HUDEP-2 (cell line): ENCODE data around the gene AQP5.
"Not testable (repeated sequence)": the region's sequence is repeated elsewhere in the genome, so short reads cannot be mapped to it uniquely, and the experiment has no call there.

Source experiments
- DNase-seq, 76 experiments: peaks; one replicate each; lab custom pipeline; 2025; ENCODE audit not compliant: unreplicated experiment in 76 of 76; lab: John Stamatoyannopoulos, UW

AQP5 gene

DNA sequence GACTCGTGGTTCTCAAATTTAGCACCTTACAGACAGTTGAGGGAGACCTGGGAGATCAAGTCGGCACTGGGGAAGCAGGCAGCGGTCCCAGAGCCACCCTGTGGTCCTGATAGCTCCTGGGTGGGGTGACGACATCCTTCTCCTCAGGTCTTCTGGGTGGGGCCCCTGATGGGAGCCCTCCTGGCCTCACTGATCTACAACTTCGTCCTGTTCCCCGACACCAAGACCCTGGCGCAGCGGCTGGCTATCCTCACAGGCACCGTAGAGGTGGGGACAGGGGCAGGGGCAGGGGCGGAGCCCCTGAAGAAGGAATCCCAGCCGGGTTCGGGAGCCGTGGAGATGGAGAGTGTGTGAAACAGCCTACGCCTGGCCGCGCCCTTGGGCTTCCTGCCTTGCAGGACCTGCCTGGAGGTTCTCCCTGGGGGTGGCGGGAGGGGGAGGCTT, 13.7 kb downstream of the AQP5 start:
- no peak for DNase-seq

DNA sequence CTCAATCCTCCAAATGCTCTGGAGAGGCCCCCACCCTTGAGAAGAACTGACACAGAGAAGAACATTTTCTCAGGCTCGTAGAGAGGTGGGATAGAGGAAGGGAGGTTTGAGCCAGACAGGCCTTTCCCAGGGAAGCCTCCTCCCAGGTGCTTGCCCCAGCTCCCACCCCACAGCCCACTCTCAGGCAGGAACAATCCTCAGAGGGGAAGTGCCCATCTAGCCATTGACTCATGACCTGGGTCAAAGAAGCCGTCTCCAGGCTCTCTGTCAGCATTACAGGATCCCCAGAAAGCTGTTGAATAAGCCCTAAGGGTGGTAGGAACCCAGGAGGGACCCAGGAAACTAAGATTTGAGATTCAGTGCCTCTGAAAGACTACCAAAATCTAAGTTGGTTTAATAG, 14.9 kb downstream of the AQP5 start:
- DNase-seq: no peak

DNA sequence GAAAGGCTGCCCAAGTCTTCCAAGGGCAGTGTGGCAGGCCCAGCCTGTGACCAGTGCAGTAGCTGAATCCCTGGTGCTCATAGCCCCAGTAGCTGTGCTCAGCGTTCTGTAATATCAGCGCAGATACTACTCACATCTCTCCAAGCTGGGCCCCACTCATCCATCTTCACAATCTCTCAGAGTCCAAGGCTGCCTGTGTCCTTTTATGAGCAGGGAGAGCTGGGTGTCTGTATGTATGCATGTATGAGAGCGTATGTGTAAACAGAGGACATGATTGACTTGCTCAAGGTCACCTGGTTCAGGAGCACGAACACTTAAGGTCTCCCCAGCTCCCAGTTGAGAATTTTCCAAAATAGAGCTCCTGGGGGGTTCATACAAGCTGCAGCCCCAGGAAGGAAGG, 16.5 kb downstream of the AQP5 start:
- no peak for DNase-seq

DNA sequence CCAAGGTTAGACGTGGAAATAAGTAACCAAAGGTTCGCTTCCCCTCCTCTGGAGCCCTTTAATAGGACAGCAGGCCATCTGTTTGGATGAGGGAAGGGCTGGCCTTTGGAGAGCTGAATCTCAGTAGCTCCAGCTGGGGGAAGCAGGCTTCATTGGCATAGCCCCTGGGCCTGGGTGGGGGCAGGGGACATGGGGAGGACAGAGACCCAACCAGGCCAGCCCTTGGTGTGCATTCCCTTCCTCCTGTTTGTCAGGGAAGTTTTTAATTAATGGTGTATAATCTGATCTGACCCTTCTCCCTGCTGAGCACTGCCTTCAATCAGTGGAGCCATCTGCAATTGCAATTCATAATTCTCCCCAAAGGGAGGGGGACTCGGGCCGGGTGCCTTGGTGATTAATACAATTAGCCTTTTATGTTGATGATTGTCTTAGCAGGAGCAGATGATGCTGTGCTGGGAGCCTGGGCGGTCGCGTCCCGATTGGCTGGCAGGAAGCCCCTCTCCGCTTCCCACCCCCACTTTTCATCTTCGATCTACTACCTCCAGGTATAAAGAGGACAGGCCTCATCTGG, 17.4 kb downstream of the AQP5 start:
- DNase-seq: no peak

DNA sequence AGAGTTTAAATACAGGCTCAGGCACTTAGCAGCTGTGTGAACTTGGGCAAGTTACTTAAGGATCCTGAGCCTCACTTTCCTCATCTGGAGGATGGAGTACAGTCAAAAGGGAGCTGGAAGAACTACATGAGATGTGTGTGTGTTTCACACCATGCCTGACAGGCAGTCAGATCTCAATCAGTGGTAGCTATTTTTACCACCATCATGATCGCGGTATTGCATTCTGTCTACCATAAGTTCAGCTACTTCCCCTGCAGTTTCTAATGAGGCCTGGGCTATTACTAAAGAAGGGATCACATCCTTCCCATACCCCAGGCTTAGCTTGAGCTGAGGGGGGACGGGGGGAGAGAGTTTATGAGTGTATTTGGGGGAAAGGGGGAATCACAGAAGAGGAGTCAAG, 18.1 kb downstream of the AQP5 start:
- DNase-seq: no peak

DNA sequence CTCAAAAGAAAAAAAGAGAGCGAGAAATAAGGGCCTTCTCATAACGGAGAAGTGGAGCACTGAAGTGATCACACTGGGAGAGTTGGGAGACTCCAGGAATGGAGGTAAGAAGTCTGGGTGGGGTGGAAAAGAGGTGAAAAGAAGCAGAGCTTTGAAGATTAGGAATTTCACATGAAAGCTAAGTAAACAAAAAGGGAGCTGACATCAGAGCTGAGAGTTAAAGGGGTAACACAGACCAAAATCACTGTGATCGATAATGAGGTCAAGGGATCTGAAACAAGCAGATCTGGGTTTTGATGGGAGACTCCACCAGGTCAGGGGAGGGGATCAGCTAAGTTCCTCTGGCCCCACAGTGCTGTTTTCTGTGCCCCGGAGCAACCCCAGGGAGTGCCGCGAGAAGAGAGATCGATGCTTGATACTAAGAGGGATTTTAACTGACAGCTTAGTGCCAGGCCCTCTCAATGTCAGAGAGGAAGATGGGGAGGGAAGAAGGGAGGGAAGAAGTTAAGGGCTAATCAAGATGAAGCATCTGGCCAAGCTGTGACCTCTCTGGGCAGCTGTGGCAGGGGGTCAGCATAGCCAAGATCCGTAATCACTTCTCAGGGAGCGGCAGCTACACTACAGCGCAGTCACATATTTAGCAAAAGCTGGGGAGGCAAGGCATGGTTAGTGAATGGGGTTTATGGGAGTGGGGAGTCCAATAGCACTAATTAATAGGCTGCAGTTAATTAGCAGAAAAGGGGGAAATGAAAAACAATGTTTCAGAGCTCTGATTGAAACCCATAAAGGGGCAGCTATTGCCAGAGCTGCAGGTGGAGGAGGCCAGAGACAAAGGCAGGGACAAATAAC, 19.1 kb downstream of the AQP5 start:
- DNase-seq: peak in 17 of 76 experiments; percentile 5 to 62 (median 16)

DNA sequence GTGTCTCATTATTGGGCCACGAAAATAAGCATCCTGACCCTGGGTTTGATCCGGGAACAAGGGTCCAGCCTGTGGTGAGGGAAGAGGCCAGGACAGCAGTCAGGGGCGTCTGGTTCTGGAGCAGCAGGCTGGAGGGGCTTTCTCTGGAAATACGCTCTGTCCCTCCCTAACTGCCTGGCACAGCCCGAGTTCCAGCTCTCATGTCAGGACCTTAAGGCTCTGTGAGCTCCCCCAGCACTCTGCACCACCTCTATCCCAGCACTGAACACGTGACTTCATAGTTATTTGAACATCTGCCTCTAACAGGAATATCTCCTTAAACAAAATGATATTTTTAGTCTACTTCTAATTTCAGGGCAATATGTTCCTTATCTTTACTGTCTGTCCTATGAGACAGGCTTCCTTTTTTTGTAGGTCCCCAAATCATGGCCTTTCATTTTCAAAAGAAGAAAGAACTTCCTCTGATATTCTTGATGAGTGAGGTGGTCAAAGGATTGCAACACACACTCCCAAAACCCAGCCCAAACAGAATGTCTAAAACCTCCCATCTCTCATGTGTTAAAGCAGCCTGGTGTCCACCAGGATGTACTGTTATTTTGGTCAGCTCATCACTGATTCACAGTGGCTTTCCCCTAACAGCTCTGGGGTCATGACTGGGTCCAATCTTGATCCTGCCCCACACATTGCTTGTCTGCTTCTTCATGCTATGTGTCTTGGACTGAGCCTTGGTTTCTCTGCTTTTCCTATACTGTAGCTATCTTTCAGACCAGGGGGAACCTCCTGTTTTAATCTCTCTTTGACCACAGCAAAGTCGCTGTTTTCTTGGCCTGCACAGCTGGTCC, 20.8 kb downstream of the AQP5 start:
- DNase-seq: peak in 5 of 76 experiments; percentile 15 to 39 (median 31)

DNA sequence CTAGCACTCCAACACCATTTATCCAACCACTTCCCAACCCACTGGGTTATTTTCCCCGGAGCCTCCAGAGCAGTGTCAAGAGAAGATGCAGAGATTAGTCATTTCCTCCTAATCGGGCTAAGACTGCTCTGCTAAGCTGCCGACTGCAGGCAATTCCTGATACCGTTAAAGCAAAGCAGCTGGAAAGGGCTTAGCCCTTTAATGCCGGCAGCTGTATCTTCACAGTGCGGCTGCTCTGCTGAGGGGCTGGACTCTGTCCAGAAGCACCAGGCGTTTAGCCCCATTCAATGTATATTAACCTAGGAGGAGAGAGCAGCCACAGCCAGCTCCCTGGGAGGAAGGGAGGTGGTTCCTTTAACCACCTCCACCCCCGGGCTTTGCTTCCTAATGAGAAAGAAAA, 22.2 kb downstream of the AQP5 start:
- DNase-seq: peak in 60 of 76 experiments; percentile 7 to 72 (median 36)

DNA sequence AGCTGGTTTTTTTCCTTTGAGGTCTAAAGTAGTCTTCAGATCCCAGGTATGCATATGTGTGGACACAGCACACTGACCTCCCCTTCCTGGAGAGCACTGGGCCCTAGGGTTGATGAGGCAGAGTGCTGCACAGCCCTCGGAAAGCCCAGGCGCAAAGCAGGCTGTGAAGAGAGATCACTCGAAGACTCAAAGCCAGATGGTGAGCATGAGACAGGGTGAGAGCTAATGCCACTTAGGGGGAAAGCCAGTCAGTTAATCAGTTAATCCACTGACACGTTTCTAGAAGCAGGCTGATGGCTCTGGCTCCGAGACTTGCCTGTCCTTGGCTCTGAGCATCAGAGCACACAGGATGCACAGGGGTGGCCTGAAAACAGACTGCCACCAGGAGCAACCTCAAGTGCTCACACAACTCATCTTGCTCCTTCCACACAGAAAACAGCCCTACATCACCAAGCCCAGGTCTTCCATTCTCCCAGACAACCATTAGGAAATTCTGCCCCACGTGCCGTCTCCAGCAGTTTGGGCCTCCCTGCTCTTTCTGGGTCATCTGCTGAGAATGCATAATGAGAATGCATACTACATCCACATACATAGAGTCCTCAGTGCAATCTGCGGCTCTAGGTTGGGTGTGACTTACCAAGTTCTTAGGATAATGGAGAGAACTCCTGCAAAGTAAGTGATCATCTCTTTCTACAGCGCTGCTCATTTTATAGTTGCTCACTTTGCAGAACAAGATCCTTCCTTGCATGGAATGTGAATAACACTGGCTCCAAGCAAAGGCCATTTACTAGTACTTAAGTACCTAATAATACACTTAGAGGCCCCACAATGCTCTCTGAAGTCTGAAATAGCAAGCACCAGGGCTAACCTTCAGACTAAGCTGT, 23.0 kb downstream of the AQP5 start:
- no peak for DNase-seq

DNA sequence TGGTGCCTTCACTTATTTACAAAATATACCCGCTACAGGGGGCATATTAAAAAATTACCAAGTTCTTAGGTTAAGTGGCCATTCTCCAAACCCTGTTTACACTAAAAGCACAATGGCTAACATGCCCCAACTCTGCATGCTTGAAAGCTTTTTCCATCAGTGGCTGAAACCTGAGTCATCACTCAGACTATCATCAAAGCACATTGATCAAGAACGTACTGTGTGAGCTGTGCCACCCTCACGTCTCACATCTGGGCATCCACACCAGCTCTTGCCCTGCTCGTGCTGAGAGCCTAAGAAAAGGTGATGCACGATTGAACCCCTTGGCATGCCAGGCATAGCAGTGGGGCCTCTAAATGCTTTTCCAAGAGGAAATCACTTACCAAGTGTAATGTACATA, 24.3 kb downstream of the AQP5 start:
- no peak for DNase-seq

DNA sequence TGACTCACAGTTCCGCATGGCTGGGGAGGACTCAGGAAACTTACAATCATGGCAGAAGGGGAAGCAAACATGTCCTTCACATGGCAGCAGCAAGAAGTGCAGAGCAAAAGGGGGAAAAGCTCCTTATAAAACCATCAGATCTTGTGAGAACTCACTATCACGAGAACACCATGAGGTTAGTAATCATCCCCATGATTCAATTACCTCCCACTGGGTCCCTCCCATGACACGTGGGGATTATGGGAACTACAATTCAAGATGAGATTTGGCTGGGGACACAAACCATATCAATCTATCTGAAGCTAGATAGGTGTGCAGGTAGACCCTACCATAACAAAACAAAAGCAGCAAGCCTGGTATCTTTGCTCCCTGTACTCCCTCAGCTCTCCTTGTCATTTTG, 24.8 kb downstream of the AQP5 start:
- DNase-seq: not testable (repeated sequence)

DNA sequence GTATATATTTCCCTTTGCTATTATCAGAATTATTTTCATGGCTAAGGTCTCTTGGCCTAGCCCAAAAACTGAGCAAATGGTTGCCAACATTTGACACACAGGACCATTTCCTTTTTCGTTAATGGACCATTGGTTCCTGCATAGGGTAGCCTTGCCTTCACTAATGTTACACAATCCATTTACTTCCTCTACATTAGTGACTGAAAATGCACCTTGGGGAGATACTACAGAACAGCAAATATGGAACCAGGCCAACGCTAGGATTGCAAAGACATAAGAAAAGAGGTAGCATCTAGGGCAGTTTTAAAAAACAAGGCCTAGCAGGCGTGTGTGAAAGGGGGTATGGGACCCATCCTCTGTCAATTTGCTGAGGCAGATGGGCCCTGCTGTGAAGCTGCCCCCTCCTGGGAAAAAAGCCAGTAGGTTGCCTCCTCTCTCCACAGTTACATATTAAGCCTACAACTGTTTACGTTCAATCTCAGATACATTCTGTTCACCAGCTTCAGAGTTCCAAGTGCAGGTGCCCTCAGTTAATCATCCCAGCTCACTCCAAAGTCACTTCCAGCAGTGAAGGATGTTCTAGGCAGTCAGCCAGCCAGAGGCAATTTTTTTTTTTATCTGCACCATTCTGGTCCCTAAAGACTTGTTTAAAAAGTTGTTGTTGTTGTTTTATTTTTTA, 26.1 kb downstream of the AQP5 start:
- DNase-seq: no peak

DNA sequence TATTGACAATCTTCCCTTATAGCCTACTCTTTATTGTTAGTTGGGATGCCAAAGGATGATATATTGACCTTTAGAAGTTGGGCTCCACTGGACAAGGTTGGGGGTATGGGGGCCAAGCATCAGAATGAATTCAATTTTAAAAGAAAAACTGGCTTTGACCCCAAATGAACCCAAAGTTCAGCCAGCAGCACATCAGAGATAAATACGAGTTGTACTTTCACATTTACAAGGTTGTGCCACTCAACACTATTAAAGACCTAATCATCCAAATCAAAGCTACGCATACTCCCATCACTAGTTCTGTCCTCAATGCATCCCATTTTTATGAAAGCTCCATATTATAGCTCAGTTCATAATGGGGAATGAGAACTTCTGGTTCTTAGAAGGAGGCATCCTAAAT, 27.7 kb downstream of the AQP5 start:
- DNase-seq: not testable (repeated sequence)

DNA sequence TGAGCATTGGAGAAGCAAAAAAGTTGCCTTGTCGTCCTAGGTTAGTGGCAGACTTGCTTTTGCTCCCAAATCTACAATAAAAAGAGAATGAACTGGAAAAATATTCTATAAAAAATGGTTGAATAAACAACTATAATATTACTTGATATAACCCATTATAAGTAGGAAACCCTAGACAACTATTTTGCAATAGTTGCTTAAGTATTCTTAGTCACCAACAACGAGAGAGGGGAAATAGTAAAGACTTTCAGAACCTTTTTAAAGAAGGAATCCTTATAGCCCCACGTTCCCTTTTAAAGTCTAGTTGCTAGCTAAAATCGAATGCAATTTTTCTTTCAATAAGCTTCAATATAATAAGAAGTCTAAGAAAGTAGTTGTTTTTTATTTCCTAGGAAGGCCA, 28.6 kb downstream of the AQP5 start:
- DNase-seq: no peak

DNA sequence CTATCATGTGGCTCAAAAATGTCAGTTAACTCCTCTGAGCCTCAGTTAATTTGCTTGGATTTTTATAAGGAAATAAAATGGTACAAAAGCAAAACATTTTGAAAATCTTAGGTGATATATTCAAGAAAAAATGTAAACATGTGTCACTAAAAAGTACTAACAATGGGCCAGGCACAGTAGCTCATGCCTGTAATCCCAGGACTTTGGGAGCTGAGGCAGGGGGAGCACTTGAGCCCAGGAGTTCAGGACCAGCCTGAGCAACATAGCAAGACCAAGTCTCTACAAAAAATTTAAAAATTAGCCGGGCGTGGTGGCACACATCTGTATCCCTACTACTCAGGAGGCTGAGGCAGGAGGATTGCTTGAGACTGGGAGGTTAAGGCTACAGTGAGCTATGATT, 36.8 kb downstream of the AQP5 start:
- no peak for DNase-seq

DNA sequence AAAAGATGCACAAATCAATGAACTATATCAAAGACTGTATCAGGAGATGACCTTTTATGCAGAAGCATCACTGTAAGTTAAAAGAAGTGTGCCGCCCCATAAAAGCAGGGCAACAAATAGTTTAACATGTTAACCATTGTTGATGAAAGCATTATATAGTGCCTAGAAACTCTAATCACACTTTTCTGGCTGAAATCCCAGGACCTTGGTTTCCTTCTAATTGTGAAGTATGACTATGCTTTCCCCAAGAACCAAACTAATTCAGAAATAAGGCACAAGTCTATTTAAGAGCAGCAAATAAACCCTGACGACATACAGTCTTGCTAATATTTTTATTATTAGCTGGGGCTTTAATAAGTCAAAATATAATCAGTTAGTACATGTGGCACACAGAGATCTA, 41.9 kb downstream of the AQP5 start:
- DNase-seq: no peak

DNA sequence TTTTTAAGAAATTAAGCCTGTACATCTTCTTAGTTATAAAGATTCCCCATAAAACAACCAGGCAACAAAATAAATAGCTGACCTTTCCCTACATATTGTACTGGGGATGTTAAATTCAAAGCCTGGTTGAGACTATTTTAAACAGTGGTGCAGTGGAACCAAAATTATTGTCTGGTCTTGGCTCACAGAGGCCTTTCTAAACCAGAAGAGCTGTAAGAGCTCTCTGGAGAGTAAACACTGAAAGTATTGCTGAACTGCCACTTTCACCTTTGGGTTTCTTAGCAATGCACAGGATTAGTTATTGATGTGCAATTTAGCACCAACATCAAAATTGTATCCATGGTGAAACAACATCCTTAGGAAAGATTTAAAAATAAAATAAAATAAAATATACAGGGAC, 43.0 kb downstream of the AQP5 start:
- DNase-seq: no peak

DNA sequence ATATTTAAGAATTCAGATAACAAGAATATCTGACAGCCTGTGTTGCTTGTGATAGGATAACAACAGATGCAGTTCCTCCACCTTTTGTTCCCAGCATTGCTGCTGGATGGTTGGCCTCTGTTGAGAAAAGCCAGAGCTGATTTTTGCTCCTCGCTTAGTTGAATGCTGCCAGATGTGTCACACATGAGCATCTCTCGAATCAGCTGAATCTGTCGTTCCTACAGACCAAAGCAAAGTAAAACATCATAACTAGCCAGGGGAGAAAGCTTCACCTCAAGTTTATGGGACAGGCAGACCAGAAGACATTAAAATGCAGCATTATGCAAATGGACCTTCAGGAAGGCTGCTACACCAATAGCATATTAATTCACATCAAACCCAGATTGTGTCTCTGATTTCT, 43.5 kb downstream of the AQP5 start:
- no peak for DNase-seq

DNA sequence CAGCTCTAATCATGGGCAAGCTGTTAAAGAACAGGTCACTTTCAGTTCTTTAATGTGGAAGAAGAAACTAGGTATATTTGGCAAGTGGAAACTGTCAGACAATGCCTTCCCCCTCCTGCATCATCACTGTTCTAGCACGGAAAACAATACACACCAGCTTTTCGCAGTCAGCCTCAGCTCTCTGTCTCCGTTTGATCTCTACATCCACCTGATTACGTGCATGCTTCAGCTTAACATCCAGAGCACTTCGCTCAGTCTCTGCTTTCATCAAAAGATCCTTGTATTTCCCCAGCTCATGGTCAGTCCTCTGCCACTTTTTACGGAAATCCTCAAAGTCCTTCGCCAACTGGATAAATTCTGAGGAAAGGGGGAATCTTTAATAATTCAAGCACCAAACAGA, 44.6 kb downstream of the AQP5 start:
- no peak for DNase-seq
